ENCODE data around the gene LRG1.

The LRG1 gene

DNA sequence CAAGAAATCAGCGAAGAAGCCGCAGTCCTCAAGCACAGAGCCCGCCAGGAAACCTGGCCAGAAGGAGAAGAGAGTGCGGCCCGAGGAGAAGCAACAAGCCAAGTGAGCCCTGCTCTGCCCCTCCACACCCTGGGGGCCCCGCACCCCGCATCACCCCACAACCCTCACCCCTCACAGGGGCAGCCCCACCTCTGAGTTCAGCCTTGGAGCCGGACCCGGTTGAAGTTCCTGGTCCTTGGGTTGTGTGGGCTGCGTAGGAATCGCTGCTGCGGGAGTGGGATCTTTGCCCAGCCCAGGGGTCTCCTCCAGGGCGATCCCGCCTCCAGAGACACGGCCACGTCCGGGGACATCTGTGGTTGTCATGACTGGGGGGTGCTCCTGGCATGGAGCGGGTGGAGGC is 43.5 kb downstream of the LRG1 start:
- H3K18ac ChIP-seq (ENCODE audit: low read length): no peak overlapping the region
- no peak overlapping the region for H3K23ac ChIP-seq (ENCODE audit: low read length)
- WGBS (ENCODE audit: extremely low coverage, insufficient coverage, low lambda C conversion rate): no CpG with 5 or more reads among the region's 18 CpGs
- H3K4me2 ChIP-seq (ENCODE audit: low read length): no peak overlapping the region
- no peak overlapping the region for H2BK5ac ChIP-seq (ENCODE audit: low read length)
- no peaks in the 10 kb centered on the region for H3K79me2 ChIP-seq (ENCODE audit: control insufficient read depth, insufficient read depth, low read length)
- H2BK120ac ChIP-seq (ENCODE audit: low read depth, low read length): no peak overlapping the region
- no peak overlapping the region for H3K4ac ChIP-seq (ENCODE audit: low read depth, low read length)
- H3K27ac ChIP-seq (ENCODE audit: low read depth, low read length): no peak overlapping the region
- no peak for DNase-seq
- peaks cover 15% of the 10 kb centered on the region for H3K36me3 ChIP-seq (ENCODE audit: control insufficient read depth, insufficient read depth, low read length)
- H3K4me3 ChIP-seq (ENCODE audit: low read length): no peak overlapping the region
- no peak overlapping the region for H2BK15ac ChIP-seq (replicated peaks; ENCODE audit: low read depth)
- H4K5ac ChIP-seq (ENCODE audit: low read length): no peak overlapping the region
- H3K79me1 ChIP-seq (ENCODE audit: low read length): peaks cover 2% of the 10 kb centered on the region
- no peak overlapping the region for H2AK5ac ChIP-seq (ENCODE audit: low read length)
- no peaks in the 10 kb centered on the region for H3K27me3 ChIP-seq (ENCODE audit: insufficient read depth, low read length, poor library complexity)
- H3K56ac ChIP-seq (ENCODE audit: low read length): no peak overlapping the region
- no peak overlapping the region for H3K9ac ChIP-seq (ENCODE audit: low read length)
- H4K8ac ChIP-seq (ENCODE audit: low read depth, low read length): no peak overlapping the region
- H3K4me1 ChIP-seq (ENCODE audit: control insufficient read depth, low read depth, low read length): no peaks in the 10 kb centered on the region

DNA sequence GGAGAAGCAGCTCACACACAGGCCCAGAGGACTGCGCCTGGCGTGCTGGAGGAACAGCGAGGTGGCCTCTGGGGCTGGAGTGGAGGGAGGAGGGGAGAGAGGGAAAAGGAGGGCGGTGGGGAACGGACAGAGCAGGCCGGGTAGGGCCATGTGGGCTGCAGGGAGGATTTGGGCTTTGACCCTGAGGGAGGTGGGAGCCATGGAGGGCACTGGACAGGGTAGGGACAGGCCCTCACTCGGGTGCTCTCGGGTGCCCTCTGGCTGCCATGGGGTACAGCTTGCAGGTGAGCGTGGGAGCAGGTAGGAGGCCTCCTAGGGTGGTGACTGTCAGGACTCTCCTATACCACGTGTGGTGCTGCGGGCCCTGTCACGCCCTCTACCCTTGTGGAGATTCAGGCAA is 44.4 kb downstream of the LRG1 start:
- Histone ChIP-seq H3K36me3 (ENCODE audit: control insufficient read depth, insufficient read depth, low read length) (peaks cover 12% of the 10 kb centered on the region), H2BK15ac (replicated peaks; ENCODE audit: low read depth) (no peak overlapping the region), H2BK5ac (ENCODE audit: low read length) (no peak overlapping the region), H3K4me2 (ENCODE audit: low read length) (no peak overlapping the region), H4K8ac (ENCODE audit: low read depth, low read length) (no peak overlapping the region), H3K4me1 (ENCODE audit: control insufficient read depth, low read depth, low read length) (no peaks in the 10 kb centered on the region), H3K18ac (ENCODE audit: low read length) (no peak overlapping the region), H3K4me3 (ENCODE audit: low read length) (no peak overlapping the region), H3K9ac (ENCODE audit: low read length) (no peak overlapping the region), H2BK120ac (ENCODE audit: low read depth, low read length) (no peak overlapping the region), H3K79me1 (ENCODE audit: low read length) (peaks cover 2% of the 10 kb centered on the region), H3K23ac (ENCODE audit: low read length) (no peak overlapping the region), H2AK5ac (ENCODE audit: low read length) (no peak overlapping the region), H3K56ac (ENCODE audit: low read length) (no peak overlapping the region), H3K27me3 (ENCODE audit: insufficient read depth, low read length, poor library complexity) (no peaks in the 10 kb centered on the region), H3K79me2 (ENCODE audit: control insufficient read depth, insufficient read depth, low read length) (no peaks in the 10 kb centered on the region), H3K4ac (ENCODE audit: low read depth, low read length) (no peak overlapping the region), H3K27ac (ENCODE audit: low read depth, low read length) (no peak overlapping the region), H4K5ac (ENCODE audit: low read length) (no peak overlapping the region)
- WGBS (ENCODE audit: extremely low coverage, insufficient coverage, low lambda C conversion rate): no CpG with 5 or more reads among the region's 12 CpGs
- no peak for DNase-seq

DNA sequence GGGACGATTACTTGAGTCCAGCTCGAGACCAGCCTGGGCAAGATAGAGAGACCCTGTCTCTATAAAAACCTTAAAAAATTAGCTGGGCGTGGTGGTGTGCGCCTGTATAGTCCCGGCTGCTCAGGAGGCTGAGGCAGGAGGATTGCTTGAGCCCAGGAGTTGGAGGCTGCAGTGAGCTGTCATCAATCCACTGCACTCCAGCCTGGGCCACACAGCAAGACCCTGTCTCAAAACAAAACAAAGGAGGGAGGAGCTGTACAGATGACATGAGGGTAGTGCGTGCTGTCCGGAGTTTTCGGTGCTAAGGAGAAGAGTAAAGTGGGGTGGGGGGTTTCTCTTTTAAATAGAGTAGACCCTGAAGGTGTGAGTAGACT is 45.2 kb downstream of the LRG1 start:
- H3K36me3 ChIP-seq (ENCODE audit: control insufficient read depth, insufficient read depth, low read length): peaks cover 13% of the 10 kb centered on the region
- H3K4me3 ChIP-seq (ENCODE audit: low read length): no peak overlapping the region
- no peak overlapping the region for H3K9ac ChIP-seq (ENCODE audit: low read length)
- no peak overlapping the region for H3K23ac ChIP-seq (ENCODE audit: low read length)
- H3K4ac ChIP-seq (ENCODE audit: low read depth, low read length): no peak overlapping the region
- no peaks in the 10 kb centered on the region for H3K79me2 ChIP-seq (ENCODE audit: control insufficient read depth, insufficient read depth, low read length)
- H2BK5ac ChIP-seq (ENCODE audit: low read length): no peak overlapping the region
- H3K27me3 ChIP-seq (ENCODE audit: insufficient read depth, low read length, poor library complexity): no peaks in the 10 kb centered on the region
- peaks cover 2% of the 10 kb centered on the region for H3K79me1 ChIP-seq (ENCODE audit: low read length)
- no peak overlapping the region for H2BK120ac ChIP-seq (ENCODE audit: low read depth, low read length)
- no peak for DNase-seq
- H4K5ac ChIP-seq (ENCODE audit: low read length): no peak overlapping the region
- H3K4me1 ChIP-seq (ENCODE audit: control insufficient read depth, low read depth, low read length): no peaks in the 10 kb centered on the region
- no peak overlapping the region for H3K56ac ChIP-seq (ENCODE audit: low read length)
- no CpG with 5 or more reads among the region's 8 CpGs for WGBS (ENCODE audit: extremely low coverage, insufficient coverage, low lambda C conversion rate)
- no peak overlapping the region for H2BK15ac ChIP-seq (replicated peaks; ENCODE audit: low read depth)
- H3K18ac ChIP-seq (ENCODE audit: low read length): no peak overlapping the region
- no peak overlapping the region for H2AK5ac ChIP-seq (ENCODE audit: low read length)
- H3K4me2 ChIP-seq (ENCODE audit: low read length): no peak overlapping the region
- H3K27ac ChIP-seq (ENCODE audit: low read depth, low read length): no peak overlapping the region
- no peak overlapping the region for H4K8ac ChIP-seq (ENCODE audit: low read depth, low read length)

DNA sequence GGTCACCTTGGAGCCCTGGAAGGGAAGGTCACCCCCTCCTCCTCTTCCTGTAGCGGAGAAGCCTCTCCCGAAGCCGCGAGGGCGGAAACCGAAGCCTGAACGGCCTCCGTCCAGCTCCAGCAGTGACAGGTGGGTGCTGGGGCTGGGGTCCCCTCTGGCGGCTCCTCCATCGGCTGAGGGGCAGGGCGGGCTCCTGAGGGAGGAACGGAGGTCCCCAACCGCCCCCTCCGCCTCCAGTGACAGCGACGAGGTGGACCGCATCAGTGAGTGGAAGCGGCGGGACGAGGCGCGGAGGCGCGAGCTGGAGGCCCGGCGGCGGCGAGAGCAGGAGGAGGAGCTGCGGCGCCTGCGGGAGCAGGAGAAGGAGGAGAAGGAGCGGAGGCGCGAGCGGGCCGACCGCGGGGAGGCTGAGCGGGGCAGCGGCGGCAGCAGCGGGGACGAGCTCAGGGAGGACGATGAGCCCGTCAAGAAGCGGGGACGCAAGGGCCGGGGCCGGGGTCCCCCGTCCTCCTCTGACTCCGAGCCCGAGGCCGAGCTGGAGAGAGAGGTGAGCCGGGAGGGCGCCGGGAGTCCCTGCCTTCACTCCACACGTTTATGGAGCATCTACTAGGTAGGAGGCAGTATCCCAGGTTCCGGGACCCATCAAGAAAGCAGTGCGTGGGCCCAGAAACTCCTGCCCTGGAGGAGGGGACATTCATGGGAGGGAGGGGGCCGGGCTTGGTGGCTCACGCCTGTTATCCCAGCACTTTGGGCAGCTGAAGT is 45.7 kb downstream of the LRG1 start:
- no peak overlapping the region for H2BK5ac ChIP-seq (ENCODE audit: low read length)
- no peak overlapping the region for H3K4ac ChIP-seq (ENCODE audit: low read depth, low read length)
- peaks cover 14% of the 10 kb centered on the region for H3K36me3 ChIP-seq (ENCODE audit: control insufficient read depth, insufficient read depth, low read length)
- H3K4me1 ChIP-seq (ENCODE audit: control insufficient read depth, low read depth, low read length): no peaks in the 10 kb centered on the region
- no peak overlapping the region for H2BK120ac ChIP-seq (ENCODE audit: low read depth, low read length)
- no peak for DNase-seq
- H3K79me1 ChIP-seq (ENCODE audit: low read length): peaks cover 2% of the 10 kb centered on the region
- H3K79me2 ChIP-seq (ENCODE audit: control insufficient read depth, insufficient read depth, low read length): no peaks in the 10 kb centered on the region
- no peak overlapping the region for H3K27ac ChIP-seq (ENCODE audit: low read depth, low read length)
- H3K56ac ChIP-seq (ENCODE audit: low read length): no peak overlapping the region
- H3K23ac ChIP-seq (ENCODE audit: low read length): no peak overlapping the region
- H4K5ac ChIP-seq (ENCODE audit: low read length): no peak overlapping the region
- no peak overlapping the region for H3K9ac ChIP-seq (ENCODE audit: low read length)
- no CpG with 5 or more reads among the region's 61 CpGs for WGBS (ENCODE audit: extremely low coverage, insufficient coverage, low lambda C conversion rate)
- no peaks in the 10 kb centered on the region for H3K27me3 ChIP-seq (ENCODE audit: insufficient read depth, low read length, poor library complexity)
- H4K8ac ChIP-seq (ENCODE audit: low read depth, low read length): no peak overlapping the region
- H3K18ac ChIP-seq (ENCODE audit: low read length): no peak overlapping the region
- H3K4me3 ChIP-seq (ENCODE audit: low read length): no peak overlapping the region
- no peak overlapping the region for H2AK5ac ChIP-seq (ENCODE audit: low read length)
- H3K4me2 ChIP-seq (ENCODE audit: low read length): no peak overlapping the region
- H2BK15ac ChIP-seq (replicated peaks; ENCODE audit: low read depth): no peak overlapping the region

DNA sequence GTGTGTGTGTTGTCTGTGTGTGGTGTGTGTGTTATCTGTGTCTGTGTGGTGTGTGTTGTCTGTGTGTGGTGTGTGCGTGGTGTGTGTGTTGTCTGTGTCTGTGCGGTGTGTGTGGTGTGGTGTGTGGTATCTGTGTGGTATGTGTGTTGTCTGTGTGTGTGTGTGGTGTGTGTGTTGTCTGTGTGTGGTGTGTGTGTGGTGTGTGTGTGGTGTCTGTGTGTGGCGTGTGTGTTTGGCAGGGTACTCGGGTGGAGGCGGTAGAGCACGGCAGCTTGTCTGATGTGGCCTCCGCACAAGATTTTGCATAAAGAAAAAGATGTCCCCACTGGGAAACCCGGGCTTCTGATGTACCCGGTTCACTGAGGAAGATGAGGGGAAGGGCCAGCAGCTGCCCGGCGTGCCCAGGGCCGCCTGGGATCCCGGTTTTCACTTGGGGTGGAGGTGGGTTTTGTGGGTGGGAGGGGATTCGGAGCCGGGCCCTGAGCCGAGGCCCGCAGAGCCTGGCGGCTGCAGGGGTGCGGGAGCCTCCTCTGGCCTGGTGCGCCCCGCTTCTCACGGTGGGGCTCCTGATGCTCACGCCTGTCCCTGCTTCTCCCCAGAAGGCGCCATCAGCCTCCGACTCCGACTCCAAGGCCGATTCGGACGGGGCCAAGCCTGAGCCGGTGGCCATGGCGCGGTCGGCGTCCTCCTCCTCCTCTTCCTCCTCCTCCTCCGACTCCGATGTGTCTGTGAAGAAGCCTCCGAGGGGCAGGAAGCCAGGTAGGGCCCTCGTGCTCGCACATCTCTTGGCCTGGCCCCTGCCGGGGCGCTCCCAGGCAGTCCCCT is 46.5 kb downstream of the LRG1 start:
- no peak overlapping the region for H4K8ac ChIP-seq (ENCODE audit: low read depth, low read length)
- no peaks in the 10 kb centered on the region for H3K4me1 ChIP-seq (ENCODE audit: control insufficient read depth, low read depth, low read length)
- no CpG with 5 or more reads among the region's 41 CpGs for WGBS (ENCODE audit: extremely low coverage, insufficient coverage, low lambda C conversion rate)
- H4K5ac ChIP-seq (ENCODE audit: low read length): no peak overlapping the region
- H3K4ac ChIP-seq (ENCODE audit: low read depth, low read length): no peak overlapping the region
- peaks cover 2% of the 10 kb centered on the region for H3K79me1 ChIP-seq (ENCODE audit: low read length)
- no peak overlapping the region for H2BK15ac ChIP-seq (replicated peaks; ENCODE audit: low read depth)
- H3K56ac ChIP-seq (ENCODE audit: low read length): no peak overlapping the region
- no peaks in the 10 kb centered on the region for H3K27me3 ChIP-seq (ENCODE audit: insufficient read depth, low read length, poor library complexity)
- no peaks in the 10 kb centered on the region for H3K79me2 ChIP-seq (ENCODE audit: control insufficient read depth, insufficient read depth, low read length)
- no peak overlapping the region for H3K23ac ChIP-seq (ENCODE audit: low read length)
- no peak overlapping the region for H3K4me2 ChIP-seq (ENCODE audit: low read length)
- H3K4me3 ChIP-seq (ENCODE audit: low read length): no peak overlapping the region
- peaks cover 14% of the 10 kb centered on the region for H3K36me3 ChIP-seq (ENCODE audit: control insufficient read depth, insufficient read depth, low read length)
- H3K9ac ChIP-seq (ENCODE audit: low read length): no peak overlapping the region
- DNase-seq: no peak
- no peak overlapping the region for H2AK5ac ChIP-seq (ENCODE audit: low read length)
- no peak overlapping the region for H3K27ac ChIP-seq (ENCODE audit: low read depth, low read length)
- H3K18ac ChIP-seq (ENCODE audit: low read length): no peak overlapping the region
- H2BK120ac ChIP-seq (ENCODE audit: low read depth, low read length): no peak overlapping the region
- no peak overlapping the region for H2BK5ac ChIP-seq (ENCODE audit: low read length)
